Measurements from ENCODE around the gene SPANXN3.
"Not testable (repeated sequence)": the region's sequence is repeated elsewhere in the genome, so short reads cannot be mapped to it uniquely, and the experiment has no call there.

SPANXN3 gene, protein sequence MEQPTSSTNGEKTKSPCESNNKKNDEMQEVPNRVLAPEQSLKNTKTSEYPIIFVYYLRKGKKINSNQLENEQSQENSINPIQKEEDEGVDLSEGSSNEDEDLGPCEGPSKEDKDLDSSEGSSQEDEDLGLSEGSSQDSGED

DNA sequence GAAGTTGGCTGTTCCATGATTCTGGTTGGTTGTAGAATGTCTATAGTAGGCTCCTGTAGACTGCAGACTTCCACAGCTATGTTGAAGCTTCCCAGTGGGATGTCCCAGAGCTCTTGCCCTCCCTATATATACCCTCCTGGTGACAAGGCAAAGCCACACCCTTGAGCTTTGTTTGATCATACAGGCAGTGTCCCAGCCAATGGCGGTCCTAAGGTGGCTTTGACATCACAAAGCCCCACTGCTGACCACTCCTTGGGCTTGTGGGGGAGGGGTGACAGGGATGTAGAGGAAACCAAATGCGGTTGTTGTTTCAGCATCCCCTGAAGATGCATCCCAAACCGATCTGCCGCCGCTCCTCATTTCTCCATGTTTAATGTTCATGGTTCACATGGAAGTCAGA is at the start of gene SPANXN3:
TSS of gene SPANXN3 (minus strand) at position 101 of the 400 bp plus-strand sequence. CDS start at position 17, 84 bp downstream.
- TF ChIP-seq, protein P1, sequence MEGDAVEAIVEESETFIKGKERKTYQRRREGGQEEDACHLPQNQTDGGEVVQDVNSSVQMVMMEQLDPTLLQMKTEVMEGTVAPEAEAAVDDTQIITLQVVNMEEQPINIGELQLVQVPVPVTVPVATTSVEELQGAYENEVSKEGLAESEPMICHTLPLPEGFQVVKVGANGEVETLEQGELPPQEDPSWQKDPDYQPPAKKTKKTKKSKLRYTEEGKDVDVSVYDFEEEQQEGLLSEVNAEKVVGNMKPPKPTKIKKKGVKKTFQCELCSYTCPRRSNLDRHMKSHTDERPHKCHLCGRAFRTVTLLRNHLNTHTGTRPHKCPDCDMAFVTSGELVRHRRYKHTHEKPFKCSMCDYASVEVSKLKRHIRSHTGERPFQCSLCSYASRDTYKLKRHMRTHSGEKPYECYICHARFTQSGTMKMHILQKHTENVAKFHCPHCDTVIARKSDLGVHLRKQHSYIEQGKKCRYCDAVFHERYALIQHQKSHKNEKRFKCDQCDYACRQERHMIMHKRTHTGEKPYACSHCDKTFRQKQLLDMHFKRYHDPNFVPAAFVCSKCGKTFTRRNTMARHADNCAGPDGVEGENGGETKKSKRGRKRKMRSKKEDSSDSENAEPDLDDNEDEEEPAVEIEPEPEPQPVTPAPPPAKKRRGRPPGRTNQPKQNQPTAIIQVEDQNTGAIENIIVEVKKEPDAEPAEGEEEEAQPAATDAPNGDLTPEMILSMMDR (IDR thresholded peaks at IDR 0.05) = not testable (repeated sequence)

DNA sequence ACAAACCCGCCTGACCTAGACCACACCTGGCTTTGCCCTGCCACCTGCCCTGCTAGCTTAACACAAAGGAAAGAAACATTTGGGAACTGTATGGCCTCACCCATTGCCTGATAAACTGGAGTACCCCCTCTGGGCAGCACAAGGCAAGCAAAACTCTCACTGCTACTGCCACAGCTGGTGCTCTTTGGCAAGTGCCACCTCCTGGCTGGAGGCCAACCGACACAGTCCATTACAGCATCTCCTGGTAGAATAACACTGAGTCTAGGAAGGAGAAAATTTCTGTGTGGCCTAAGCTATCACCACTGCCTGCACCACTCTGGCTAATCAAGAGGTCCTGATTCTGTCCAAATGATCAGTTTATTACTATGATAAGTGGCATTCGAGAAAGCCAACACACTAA is 18.9 kb upstream of the SPANXN3 start:
- TF ChIP-seq, protein P1 (IDR thresholded peaks at IDR 0.05) = no peak

DNA sequence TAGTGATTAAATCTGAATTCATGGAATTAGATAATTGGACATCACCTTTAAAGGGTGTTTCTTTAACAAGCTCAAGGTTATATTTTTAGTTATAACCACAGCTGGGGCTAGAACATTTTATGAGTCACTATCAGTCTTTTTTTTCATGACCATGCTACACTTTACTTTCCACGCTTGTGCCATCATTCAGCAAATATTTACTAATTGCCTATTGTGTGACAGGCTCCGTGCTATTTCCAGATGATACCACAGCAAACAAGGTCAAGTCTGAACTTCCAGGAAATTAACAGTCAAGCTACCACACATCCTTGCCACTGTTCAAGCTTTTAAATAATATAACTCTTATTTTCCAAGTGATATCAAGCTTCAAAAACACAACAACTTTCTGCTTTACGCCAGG is 16.5 kb downstream of the SPANXN3 start:
- TF ChIP-seq, protein P1 (IDR thresholded peaks at IDR 0.05) = no peak

DNA sequence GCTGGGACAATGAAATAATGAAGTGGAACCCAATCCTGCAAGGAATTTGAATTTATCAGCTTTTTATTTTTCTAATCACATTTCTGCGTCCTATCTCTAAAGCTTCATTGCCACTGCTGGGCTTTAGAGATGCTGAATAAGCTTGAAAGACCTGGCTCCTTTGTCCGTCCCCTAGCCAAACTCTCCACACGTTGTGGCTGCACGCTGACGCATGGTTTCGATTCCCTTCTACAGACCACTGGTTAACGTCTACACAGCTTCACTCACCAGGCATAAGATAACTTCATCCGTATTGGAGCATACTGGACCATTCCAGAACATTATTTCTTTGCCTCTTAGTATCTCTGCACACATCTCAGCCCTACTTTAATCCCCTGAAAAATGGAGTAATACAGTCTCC is 31.2 kb downstream of the SPANXN3 start:
- TF ChIP-seq, protein P1 (IDR thresholded peaks at IDR 0.05) = no peak

DNA sequence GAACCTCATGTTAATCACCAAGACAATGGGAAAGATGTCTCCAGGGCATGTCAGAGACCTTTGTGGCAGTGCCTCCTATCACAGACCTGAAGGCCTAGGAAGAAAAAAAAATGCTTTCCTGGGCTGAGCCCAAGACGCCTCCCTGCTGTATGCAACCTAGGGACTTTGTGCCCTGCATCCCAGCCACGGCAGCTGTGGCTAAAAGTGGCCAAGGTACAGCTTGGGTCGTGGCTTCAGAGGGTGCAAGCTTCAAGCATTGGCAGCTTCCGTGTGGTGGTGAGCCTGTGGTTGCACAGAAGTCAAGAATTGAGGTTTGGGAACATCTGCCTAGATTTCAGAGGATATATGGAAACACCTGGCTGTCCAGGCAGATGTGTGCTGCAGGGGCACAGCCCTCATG is 40.5 kb downstream of the SPANXN3 start:
- TF ChIP-seq, protein P1 (IDR thresholded peaks at IDR 0.05) = no peak

DNA sequence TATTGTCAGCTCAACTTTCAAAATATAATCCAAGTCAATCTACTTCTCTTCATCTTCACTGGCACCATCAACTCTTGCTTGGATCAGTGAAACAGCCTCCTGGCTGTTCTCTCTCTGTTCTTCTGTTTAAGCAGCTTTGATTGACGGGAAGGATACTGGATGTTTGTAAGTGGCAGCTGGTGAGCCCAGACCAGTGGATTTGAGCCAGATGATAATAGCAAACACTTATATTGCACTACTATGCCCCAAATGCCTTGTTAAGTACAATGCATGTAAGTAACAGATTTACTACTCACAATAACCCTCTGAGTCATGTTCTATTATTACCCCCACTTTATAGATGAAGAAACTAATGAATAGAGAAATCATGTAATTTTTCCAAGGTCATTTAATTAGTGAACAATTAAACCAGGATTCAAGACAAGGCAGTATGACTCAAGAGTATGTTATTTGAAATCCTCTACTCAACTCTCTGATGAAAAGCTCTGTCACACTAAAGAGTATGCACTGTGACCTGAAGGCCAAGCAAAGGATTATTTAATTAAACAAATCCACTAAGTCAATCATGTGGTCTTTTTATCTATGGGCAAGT is 44.8 kb downstream of the SPANXN3 start:
- TF ChIP-seq, protein P1 (IDR thresholded peaks at IDR 0.05) = no peak

DNA sequence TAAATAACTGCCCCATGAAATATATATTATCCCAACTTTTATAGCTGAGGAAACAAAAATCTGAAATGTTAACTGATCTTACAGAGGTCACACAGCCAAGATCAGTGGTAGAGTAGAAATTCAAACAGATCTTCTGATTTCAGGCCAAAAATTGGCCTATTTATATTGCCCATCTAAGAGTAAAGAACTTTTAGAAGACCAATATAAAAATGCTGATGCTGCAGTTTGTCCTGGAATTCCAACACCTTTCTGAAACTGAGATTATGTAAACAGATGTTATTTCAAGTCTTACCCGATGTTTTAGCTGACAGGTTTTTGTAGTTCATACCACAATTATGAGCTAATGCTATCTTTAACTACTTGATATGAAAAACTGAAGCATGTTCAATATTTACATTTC is 51.1 kb downstream of the SPANXN3 start:
- TF ChIP-seq, protein P1 (IDR thresholded peaks at IDR 0.05) = no peak
